Activated T-cell treated with anti-CD3 and anti-CD28 coated beads, Interleukin-2, amount 50 U/mL, for 1 hour (primary cell): ENCODE measurements around the gene MAFB.

Source experiments
- DNase-seq: peaks from one replicate; pipeline ENCODE4 v3.0.0-alpha.2; 2020

The MAFB gene

DNA sequence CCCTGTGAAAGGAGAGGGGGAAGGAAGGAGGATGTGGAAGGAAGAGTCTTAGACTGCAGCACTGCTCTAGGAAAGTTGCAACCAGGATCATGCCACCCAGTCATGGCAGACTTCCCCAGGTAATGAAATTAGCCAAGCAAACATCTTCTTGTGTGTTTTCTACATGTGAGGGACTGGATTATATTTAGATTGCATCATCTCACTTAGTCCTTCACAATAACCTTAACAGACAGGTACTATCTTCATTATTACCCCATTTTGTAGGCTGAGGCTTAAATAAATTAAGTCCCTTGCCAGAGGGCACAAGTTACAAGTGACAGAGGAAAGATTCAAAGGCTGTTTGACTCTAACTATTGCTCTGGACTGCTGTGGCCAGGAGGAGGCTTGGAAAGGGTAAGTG, 9.7 kb upstream of the MAFB start:
- no peak for DNase-seq

DNA sequence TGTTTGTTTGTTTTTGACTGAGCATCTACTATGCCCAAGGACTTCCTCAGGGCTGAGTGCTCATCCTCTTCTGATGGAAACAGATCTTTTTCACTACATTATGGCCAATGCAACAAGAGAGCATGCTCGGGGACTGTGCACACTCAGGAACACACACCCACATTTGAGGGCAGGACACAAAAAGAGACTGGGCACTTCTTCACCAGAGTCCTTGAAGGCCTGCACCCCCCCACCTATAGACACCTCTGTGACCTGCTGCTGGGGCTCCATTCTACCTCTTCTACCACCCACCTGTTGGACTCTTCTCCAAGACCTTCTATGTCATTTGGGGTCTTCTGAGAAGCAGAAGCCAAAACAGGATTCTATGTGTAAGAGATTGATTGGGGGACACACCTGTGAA, 9.2 kb upstream of the MAFB start:
- DNase-seq, result no peak

- no peak for DNase-seq
Observed at GRCh38 chr20:40697541-40697940, 8.5 kb upstream of the MAFB start.

DNA sequence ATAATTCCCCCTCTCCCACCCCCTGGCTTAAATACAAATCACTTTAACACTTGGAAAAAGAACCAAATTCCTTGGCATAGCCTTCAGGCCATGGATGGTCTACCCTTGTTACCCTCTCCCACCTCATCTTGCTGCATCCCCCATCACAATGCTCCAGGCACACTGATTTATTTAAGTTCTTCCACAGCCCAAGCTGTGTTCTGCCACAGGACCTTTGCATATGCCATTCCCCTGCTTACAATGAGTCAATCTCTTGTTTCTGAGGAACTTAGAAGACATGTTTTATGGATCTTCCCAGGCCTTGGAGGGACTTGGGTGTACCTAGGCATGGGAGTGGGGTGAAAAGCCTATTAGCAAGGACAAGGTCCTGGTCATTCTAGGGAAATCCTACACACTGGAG, 6.2 kb upstream of the MAFB start:
- no peak for DNase-seq

DNA sequence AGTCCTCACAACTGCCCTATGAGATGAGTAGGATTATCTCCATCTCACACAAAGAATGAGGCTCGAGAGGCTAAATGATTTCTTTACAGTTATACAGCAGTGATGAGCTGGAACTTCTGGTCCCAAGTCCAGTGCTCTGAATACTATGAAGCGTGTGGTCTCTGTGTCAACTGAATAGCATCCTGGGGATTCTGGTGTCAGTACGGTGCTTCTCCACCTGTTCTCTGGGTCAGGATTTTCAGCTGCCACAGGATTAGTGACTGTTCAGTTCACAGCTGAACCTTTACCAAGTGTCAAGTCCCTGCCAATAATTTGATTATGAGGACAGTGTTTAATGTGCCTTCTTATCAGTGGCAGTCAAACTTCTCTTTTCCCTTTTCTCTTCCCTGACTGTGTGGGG, 5.2 kb upstream of the MAFB start:
- DNase-seq, result no peak

GRCh38 chr20:40692240-40693011, 3.4 kb upstream of the MAFB start:
- no peak for DNase-seq

GRCh38 chr20:40691566-40692239, 2.7 kb upstream of the MAFB start:
- no peak for DNase-seq

DNA sequence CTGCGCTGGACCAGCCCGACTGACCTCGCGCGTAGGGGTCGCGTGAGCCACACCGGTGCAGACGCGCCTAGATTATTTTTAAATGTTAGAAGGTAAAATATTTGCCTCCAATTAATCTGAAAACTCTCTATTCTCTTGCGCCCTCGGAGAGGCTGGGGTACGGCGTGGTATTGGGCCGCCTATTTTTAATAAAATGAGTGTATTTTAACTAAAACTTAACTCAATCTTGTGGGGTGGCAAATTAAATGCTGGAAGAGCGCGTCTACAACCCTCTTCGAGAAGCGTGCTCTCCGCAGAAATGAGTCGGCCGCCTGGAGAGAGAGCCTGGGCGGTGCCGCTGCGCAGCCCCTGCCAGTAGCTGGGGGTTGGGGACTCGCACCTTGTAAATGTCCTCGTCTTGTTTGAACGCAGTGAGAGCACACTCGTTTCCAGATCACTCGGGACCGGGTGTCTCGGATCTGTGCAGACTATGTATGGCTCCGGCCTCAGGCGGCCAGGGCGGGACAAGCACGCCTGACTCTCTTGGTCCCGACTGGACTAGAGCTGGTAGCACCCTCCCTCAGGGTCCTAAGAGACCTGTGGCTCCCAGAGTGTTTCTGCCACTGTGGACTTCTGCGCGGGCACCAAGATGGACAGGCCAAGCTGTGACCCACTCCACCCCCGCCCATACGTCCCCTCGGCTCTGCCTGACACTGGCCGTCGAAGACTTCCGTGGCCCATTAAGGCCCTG, 2.0 kb upstream of the MAFB start:
- no peak for DNase-seq

- peak; percentile 53 for DNase-seq
Observed at GRCh38 chr20:40689943-40690835, 1.2 kb upstream of the MAFB start.

GRCh38 chr20:40688129-40689099, 622 bp downstream of the MAFB start:
- DNase-seq, result no peak

- DNase-seq, result no peak
Observed at GRCh38 chr20:40687384-40688128, 1.5 kb downstream of the MAFB start.

DNA sequence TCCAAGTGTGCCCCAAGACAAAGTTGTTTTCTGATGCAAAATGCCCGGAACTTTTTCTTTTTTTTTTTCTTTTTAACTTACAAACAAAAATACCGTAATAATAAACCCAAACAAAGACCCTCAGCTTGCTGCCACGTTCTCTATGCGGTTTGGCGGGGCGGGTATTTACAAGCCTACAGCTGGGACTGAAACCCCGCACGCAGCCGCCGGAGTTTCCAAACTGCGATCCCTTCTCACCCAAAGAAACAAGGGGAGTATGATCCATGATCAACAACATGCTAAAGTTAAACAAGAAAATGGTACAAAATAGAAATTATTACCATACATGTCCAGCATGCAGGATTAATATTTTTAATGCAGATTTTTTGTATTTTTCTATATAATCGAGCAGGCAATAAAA, 2.1 kb downstream of the MAFB start:
- DNase-seq, result no peak

- no peak for DNase-seq
Observed at GRCh38 chr20:40686434-40686882, 2.6 kb downstream of the MAFB start.

- no peak for DNase-seq
Observed at GRCh38 chr20:40685349-40685748, 3.7 kb downstream of the MAFB start.

DNA sequence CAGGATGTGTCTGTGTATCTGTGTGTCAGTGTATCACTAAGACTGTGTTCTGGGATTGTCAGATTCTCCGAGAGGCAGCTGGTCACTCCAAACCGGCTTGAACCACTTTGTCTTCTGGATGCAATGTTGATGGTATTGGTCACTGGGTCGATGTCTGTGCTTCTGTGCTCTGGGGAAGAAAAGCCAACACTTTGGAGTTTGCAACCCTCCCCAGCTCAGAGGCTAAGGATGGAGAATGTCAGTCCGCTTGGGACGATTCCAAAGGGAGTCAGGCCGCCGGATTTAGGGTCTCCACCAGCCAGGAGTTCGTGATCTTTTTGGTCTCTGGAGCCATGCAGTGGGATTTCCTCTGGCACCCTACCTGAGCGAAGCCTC, 5.2 kb downstream of the MAFB start:
- DNase-seq, result no peak

DNA sequence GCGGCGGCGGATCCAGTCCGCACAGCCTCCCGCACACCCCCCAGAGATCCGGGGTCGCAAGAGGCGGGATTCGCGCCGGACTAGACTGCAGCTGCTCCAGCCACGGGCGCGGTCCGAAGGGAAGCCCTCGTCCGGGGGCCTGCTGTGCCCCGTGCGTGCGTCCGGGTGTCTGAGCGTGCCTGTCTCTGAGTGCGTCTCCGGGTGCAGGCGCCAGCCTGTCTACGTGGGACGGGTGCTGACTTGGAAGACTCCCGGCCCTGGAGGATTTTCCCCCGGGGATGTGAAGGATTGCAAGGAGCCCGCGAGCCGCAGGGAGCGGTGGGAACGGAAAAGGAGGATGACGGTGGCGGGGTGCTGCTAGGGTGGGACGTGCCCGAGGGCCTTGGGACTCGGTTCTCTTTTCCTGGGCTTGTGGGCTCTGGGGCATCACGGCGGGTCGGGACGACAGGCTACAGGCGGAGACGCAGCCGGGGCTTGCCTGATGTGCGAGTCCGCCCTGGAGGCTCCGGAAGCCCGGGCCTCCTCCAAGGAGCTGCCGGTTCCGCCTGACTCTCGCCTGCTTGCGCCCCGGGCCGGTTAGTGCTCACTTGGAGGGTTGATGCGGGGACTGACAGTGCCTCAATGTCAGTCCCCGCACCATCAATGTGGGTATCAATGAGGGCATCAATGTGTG, 5.7 kb downstream of the MAFB start:
- DNase-seq, result no peak

GRCh38 chr20:40682104-40682981, 6.7 kb downstream of the MAFB start:
- no peak for DNase-seq

DNA sequence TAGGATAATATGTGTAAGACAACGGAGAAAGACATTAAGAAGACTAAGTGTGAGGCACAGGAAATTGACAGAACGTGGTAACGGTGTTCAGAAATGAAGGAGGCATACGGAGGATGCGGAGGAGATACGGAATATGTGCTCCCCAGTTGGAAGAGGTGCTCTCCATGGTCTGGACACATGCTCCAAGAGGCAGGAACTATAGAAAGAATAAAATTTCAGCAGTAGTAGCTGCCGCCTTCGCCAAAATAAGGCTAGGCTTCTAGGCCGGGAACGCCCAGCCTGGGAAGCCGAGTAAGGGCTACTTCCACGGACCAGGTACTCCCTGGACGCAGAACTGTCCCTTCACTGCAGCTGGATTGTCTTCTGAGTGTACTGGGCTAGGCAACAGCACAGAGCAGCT, 7.4 kb downstream of the MAFB start:
- no peak for DNase-seq

- no peak for DNase-seq
Observed at GRCh38 chr20:40681165-40681564, 7.9 kb downstream of the MAFB start.
